ENCODE results near the gene PRSS33.

PRSS33 gene

DNA sequence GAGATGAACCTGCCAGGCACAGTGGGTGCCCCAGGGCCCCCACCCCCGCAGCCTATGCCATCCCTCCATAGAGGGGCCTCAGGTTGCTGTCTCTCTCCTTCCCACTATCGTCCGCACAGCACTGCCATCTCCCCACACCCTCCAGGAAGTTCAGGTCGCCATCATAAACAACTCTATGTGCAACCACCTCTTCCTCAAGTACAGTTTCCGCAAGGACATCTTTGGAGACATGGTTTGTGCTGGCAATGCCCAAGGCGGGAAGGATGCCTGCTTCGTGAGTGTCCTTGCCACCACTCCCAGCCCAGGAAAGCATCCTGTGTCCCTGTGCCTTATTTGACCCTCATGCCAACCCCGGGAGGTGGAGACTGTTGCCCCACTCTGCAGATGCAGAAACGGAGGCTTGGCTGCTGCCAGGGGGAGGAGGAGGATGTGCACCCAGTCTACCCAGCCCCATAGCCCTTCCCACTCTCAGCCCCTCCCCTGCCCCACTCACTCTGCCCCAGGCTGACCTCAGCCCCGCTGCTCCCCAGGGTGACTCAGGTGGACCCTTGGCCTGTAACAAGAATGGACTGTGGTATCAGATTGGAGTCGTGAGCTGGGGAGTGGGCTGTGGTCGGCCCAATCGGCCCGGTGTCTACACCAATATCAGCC, 33.6 kb upstream of the PRSS33 start:
- FAIRE-seq = no peak

DNA sequence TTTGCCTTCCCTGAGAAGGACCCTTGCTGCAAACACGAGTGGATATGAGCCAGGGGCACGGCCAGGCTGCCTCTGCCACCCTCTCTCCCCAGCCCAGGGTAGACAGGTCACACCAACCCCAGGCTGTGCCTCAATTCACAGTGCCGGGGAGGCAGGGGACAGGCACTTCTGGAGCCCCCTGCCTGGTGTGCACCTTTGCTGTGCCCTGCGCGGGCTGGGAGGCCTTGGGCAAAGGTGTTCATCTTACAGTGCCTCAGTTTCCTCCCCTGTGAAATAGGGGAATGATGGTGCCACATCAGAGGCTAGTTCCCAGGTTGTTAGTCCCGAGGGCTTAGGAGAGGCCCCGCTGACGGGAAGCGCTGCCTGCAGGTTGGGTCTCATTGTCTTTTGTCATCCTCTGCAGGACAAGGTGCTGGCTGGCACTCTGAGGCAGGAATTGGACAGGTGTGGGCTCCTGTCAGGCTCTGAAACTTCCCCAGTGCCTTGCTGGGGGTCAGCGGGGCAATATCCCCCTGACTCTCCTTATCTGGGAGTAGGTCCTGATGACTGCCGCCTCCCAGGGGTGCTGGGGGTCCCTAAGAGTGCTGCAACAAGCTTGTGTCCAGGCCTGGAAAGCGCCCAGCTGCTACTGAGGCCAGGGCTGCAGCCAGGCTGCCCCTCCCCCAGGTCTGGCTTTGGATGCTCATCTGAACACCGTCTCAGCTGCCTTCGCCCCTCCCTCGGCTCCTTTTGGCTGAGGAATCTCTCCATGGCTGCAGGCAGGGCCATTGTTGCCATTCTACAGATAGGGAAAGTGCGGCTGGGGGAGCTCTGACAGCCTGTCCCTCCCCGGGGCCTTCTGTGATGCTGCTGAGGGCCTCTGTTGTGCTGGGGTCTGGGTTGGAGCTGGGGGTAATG, 32.8 kb upstream of the PRSS33 start:
- no peak for FAIRE-seq

DNA sequence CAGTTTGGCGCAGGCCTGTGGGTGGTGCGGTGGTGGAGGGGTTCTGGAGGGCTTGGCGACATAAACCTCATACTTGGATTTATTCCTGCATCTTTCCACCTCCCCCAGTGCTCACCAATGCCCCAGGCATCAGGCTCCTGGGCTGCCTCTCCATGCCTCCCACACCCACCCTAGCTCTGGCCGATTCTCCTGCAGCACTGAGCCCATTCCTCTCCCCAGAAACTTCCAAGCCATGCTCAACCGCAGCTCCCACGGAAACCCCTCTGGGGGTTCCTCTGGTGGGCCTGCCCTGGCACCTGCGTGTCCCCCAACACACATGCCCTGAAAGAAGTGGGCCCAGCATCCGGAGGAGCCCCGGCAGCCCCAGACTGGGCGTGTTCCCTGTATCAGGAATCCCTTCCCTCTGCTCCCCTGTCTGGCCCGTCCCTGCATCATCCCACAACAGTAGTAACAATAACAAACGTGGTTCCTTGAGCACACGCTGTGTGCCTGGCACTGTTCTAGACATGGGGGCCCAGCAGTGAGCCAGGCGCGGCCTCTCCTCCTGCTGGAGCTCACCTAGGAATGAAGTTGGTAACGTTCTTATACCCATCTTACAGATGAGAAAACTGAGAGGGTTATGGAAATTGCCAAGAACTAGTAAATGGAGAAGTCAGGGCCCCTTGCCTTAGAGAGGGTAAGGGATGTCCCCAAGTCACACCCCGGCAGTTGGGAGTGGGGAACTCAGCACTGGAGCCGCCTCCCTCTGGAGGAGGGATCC, 32.0 kb upstream of the PRSS33 start:
- no peak for FAIRE-seq

DNA sequence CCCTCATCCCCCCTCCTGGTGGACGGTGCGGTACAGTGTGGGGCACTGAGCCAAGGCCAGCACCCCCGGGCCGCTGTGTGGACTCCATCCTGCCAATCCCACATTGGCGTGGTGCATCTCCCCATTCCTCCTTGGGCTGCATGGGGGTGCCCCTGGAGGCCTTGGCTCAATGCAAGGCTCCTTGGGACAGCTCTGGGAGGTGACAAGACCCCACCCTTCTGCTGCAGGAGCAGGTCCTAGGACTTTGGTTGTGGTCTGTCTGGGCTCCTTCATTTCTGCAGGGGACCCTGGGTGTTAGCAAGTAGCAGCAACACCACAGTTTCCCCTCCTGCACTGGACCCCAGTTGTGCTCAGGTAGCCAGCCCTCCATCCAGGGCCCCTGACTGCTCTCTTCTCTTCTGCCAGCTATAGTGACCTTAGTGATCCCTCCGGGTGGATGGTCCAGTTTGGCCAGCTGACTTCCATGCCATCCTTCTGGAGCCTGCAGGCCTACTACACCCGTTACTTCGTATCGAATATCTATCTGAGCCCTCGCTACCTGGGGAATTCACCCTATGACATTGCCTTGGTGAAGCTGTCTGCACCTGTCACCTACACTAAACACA, 31.0 kb upstream of the PRSS33 start:
- FAIRE-seq = no peak

DNA sequence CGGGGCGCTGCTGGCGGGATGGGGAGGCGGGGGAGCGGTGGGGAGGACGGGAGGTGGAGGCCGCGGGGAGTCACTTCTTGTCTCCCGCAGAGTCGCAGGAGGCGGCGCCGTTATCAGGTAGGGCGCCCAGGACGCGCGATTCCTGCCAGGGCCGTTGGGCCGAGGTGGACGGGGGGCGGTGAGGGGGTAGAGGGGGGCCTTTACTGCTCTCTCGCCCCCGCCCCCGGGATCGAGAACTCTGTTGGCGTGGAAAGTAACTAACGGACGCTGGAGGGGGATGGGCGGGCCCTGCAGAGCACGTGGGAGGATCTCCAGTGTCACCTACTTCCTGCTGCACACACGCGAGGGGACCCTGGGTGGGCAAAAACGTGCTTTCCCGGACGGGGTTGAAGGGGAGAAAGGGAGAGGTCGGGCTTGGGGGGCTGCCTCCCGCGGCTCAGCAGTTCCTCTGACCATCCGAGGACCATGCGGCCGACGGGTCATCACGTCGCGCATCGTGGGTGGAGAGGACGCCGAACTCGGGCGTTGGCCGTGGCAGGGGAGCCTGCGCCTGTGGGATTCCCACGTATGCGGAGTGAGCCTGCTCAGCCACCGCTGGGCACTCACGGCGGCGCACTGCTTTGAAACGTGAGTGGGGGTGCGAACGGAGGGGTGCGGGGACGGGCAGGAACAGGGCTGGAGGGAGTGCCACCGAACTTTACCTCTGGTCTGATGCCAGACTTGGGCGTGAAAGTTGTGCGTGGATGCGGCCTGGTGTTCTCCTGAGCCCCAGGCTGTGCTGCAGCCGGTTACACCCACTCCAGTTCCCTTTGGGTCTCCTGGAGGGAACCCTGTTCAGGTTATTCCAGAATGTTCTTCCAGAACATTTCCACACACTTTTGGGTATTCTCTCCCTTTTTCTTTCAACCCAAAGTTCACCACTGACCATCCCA, 30.2 kb upstream of the PRSS33 start:
- FAIRE-seq = no peak

DNA sequence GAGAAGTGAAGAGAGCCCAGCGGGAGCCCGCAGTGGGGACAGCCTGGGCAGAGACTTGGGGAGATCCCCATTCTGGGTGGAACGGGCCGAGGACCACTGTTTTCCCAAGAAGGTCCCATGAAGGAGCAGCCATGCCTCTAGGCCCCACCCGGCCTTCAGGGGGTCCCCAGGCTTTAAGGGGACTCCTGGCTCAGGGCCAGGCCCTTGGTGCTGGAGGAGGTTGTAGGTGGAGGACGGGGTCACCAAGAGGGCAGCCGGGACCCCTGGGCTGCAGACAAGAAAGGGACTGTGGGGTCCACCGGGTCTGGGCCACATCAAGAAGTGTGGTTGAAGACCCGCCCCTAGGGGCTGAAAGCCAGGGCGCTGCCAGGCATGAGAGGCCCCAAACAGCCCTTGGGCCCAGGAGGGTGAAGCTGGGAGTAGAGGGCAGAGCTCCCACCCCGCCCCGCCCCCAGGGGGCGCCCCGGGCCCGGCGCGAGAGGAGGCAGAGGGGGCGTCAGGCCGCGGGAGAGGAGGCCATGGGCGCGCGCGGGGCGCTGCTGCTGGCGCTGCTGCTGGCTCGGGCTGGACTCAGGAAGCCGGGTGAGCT, 29.5 kb upstream of the PRSS33 start, which contains the start of gene PRSS21:
TSS of gene PRSS21 (plus strand) at position 487 of the 589 bp plus-strand sequence. CDS start at position 519, 32 bp downstream.
- no peak for FAIRE-seq

DNA sequence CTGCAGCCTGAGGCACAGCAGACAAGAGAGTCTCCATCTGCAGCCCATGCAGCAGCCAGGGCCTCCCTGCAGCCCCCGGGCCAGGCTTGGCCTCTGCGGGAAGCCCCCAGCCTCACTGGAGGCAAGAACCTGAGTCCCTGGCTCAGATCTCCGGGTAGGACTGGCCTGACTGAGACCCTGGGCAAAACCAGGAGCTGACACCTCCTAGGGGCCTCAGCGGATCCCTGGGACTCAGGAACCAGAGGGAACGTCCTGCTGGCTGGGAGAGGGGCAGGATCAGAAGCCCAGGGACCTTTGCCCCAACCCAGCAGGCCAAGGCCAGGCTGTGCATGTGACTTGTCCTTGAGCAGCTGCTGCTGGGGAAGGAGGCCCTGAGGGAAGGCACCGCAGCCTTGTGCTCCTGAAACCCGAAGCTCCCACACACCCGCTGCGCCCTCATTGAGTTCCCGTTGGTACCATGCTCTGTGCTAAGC, 28.0 kb upstream of the PRSS33 start:
- no peak for FAIRE-seq

DNA sequence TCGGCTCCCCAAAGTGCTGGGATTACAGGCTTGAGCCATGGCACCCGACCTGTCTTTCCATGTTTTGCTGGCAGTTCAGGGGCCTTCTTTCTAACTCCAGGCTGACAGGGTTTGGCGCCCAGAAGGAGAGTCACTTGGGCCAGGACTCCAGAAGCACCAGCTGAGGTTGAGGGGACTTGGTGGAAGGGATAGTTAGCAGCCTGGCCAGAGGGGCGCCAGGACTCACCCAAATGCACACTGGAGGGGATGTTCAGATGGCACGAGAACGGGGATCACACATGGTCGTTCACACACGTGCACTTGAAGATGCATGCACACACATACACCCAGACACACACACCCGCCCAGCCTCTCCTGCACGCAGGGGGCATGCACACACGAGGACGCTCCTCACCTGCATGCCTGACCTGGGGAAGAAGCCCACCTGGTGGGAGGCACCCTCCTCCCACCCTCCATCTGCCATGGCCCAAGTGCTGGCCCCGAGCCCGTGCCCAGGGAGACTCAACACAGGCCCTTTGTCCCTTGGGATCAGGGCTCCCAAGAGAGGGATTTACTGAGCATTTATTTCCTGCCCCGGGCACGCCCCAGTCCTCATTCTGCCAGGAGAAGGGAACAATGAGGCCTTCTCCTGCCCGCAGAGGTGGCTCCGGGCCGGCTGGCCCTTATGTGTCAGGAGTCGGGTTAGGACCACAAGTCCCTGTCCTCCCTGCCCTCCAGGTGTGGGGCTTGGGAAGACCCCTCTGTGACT, 27.4 kb upstream of the PRSS33 start:
- no peak for FAIRE-seq

DNA sequence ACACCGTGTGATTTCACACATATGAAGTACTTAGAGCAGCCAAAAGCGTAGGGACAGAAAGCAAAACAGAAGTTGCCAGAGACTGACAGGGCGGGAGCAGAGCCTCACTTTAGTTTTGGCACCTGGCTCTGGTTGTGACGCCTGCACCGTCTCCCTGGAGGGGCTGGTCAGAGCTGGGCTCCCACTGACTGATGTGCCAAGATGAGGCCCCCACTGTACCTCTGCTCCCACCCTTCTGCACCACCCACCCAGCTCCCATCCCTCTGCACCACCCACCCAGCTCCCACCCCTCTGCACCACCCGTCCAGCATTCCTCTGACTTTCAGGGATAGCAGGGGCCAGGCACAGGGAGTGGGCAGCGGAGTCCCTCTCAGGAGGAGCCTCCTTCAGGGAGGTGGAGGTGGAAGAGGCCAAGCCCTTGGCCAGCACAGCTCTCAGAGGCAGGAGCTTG, 26.4 kb upstream of the PRSS33 start:
- FAIRE-seq = no peak

DNA sequence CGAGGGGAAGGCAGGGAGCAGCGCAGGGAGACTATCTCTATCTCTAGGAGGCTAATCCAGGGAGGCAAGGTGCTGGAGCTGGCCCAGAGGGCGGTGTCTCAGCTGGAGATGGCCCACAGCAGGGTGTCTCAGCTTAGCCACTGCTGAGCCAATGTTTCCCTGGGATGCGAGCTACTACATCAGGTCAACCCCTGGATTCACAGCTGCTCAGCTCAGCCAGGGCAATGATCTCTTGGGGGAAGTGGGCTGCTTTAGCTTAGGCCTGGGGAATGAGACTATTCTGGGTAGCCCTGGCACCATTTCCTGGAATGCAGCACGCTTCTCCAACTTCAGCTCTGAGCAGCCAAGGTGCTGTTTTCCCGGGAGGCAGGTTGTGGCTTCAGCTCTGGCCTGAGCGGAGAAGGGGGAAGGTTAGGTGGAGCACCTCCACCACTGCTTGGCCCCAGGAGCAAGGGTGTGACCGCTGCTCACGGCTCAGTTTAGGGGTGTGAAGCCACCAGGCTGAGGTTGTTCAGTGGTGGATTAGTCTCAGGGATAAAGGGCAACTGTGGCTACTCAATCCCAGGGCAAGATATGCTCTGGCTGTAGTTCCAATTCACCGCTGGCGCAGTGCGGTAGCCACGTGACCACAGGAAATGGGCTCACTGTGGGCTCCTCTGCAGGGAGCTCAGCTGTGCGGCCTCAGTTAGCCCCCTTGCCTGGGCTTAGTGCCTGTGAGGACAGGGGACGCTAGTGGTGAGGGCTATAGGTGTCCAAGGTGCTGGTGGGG, 24.5 kb upstream of the PRSS33 start:
- FAIRE-seq = no peak

DNA sequence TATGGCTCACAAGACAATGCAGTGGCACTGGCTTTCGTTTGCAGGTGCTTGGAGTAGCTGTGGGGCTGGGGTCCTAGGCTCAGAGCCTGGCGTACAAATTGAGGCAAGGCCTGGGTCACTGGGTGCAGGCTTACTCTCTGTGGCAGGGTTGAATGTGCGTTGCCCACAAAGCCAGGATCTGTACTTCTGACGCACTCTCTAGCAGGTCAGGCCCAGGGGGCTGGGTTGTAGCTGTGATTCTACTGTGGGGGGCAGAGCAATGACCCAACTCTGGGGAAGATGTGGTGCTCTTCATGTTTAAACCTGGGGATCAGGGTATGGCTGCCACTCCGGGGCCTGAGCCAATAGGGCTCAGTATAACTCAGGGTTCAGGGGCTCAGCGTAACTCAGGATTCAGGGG, 23.3 kb upstream of the PRSS33 start:
- FAIRE-seq = no peak

DNA sequence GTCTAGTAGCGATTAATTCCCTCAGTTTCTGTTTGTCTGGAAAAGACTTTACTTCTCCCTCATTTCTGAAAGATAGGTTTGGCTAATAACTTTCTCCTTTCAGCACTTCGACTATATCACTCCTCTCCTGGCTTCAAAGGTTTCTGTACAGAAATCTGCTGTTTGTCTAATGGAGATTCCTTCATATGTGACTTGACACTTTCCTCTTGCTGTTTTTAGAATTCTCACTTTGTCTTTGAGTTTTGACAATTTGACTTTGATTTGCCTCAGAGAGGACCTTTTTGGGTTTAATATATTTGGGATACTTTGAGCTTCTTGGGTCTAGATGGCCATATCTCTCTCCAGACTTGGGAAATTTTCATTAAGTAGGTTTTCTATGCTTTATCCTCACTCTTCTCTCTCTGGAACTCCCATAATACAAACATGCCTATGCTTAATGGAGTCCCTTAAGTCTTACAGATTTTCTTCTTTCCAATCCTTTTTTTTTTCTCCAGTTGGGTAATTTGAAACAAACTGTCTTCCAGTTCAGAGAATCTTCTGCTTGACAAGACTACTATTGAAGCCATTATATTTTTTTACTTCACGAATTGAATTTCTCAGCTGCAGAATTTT, 21.9 kb upstream of the PRSS33 start:
- FAIRE-seq = no peak

DNA sequence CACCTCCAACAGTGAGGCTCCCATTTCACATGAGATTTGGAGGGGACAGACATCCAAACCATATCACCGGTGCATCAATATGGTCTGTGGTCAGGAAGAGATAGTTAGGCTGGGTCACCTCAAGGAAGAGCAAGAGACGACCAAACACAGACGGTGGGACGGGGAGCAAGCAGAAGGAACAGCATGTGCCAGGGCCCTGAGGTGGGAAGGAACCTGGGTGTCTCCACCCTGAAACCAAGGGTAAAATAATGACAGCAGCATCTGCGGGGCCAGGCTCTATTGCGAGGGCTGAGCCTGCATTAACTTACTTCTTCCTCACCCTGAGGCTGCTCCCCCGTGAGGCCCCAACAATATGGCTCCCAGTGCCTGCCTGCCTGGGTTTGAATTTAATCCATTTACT, 20.8 kb upstream of the PRSS33 start:
- FAIRE-seq = no peak

DNA sequence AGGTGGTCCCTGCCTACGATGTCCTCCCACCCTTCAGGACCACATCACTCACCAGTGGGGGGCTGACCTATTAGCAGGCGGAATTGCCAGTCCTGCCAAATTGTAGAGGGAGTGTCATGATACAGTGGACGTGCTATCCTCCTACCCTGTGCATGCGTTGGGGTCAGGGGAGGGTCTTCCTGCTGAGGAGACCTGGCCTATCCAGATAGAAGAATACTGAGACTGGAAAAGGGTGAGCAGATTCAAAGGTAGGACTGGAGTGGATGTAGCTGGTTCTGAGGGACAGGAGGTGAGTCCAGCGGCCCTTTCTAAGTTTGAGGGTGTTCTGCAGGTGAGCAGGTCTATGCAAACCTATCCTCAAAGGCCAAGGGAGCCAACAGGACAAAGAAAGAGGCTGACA, 18.9 kb upstream of the PRSS33 start:
- FAIRE-seq = no peak

DNA sequence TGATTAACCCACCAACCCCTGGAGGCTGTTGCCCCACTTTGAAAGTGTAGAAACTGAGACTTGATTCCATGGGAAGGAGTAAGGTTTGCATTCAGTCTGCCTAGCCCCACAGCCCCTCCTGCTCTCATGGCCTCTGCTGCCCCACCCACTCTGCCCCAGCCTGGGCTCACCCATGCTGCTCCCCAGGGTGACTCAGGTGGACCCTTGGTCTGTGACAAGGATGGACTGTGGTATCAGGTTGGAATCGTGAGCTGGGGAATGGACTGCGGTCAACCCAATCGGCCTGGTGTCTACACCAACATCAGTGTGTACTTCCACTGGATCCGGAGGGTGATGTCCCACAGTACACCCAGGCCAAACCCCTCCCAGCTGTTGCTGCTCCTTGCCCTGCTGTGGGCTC, 17.4 kb upstream of the PRSS33 start:
- FAIRE-seq = no peak

DNA sequence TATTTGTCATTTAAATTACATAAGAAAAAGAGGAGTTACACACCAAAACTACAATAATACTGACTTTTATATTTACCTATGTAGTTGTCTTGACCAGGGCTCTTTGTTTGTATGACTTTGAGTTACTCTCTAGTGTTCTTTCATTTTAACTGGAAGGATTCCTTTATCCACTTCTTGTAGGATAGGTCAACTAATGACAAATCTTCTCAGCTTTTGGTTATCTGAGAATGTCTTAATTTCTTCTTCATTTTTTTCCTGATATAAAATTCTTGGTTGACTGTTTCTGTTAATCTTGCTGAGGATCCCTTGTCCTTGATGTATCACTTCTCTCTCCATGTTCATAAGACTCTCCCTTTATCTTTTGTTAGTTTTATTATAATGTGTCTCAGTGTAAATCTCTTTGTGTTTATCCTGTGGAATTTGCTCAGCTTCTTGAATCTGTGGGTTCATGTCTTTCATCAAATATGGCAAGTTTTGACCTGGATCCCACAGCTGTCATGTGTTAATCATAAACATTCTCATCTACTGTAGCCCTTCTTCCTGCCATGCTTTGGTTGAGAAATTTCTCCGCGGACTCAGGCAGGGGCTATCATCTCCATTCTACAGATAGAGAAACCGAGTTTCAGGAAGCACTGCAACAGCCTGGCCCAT, 16.3 kb upstream of the PRSS33 start:
- FAIRE-seq = no peak

DNA sequence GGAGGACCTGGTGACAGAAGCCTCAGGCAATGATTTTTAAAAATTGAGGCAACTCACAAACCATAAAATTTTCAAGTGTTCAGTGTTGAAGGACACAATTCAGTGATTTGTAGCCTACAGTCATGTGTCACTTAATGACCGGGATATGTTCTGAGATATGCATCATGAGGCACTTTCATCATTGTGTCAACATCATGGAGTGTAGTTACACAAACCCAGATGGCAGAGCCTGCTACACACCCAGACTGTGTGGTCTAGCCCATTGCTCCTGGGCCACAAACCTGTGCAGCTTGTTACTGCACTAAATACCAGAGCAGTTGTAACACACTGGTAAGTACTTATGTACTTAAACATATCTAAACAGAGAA, 12.5 kb upstream of the PRSS33 start:
- no peak for FAIRE-seq

DNA sequence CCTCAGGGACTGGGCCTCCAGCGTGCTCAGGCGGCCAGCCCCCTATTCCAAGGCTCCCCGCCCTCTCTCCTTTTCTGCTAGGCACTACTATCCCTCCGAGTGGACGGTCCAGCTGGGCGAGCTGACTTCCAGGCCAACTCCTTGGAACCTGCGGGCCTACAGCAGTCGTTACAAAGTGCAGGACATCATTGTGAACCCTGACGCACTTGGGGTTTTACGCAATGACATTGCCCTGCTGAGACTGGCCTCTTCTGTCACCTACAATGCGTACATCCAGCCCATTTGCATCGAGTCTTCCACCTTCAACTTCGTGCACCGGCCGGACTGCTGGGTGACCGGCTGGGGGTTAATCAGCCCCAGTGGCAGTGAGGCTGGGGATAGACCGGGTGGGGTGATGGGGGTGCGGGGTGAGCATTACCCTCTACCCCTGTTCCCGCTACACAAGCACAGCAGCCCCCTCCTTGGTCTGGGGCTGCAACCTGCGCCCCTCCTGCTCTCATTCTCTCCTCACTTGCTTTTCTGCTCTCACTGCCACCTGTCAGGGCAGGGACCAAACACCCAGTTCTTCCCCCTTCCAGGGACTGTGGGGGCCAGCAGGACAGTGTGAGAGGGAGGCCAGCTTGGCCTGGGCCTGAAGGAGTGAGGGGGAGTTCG, 12.0 kb upstream of the PRSS33 start:
- no peak for FAIRE-seq
